ENCODE data around the gene DIAPH3. TPM values are rescaled to one million over a fixed set of nuclear protein-coding genes. Genes with fewer than 3 reads are reported as not detected.
A peak's percentile ranks its signal among the peaks of the same experiment; 100 is the strongest.

The DIAPH3 gene
- polyA plus RNA-seq, 2 of the 4 experiments (the other 2 are of a cell fraction) = 10.8 to 13.6 TPM

GRCh38 chr13:59691501-59692066 is 472.1 kb downstream of the DIAPH3 start:
- no peak for TF ChIP-seq EHMT2 (IDR thresholded peaks at IDR 0.05; ENCODE audit: low read depth)
- TF ChIP-seq REST (IDR thresholded peaks at IDR 0.05) = no peak
- TF ChIP-seq KDM5A (IDR thresholded peaks at IDR 0.05) = no peak
- no peak for TF ChIP-seq CTCF (IDR thresholded peaks at IDR 0.05)
- TF ChIP-seq RCOR1 (IDR thresholded peaks at IDR 0.05; ENCODE audit: low read depth, low read length) = no peak
- no peak for TF ChIP-seq NPAS2 (CRISPR knock-in tag; IDR thresholded peaks at IDR 0.05; ENCODE audit: borderline replicate concordance)
- no peak for TF ChIP-seq ZNF302 (CRISPR knock-in tag; IDR thresholded peaks at IDR 0.05)
- no peak overlapping the region for H3K27ac ChIP-seq
- H3K4me2 ChIP-seq = peak overlapping the region; percentile 58
- FAIRE-seq = no peak
- no peak for DNase-seq (ENCODE audit: low read depth in 1 of 2, low spot score in 1 of 2)
- 29% methylated on average over 1 of the region's 1 CpG for WGBS (ENCODE audit: missing lambda C conversion rate)
- H3K9me3 ChIP-seq = no peaks in the 10 kb centered on the region
- POLR2A ChIA-PET = interaction anchor here (0.6 kb wide), 2 partner anchors 31 to 621 kb away, joined by 3 to 4 read pairs; no protein-coding TSS in a partner anchor
- no peak for ATAC-seq
- no peak overlapping the region for H3K4me3 ChIP-seq
- H3K4me1 ChIP-seq = peaks cover 19% of the 10 kb centered on the region
- CTCF ChIA-PET = no interaction called here

GRCh38 chr13:59690857-59691500 is 472.7 kb downstream of the DIAPH3 start:
- POLR2A ChIA-PET = no interaction called here
- no peak for ATAC-seq
- Histone ChIP-seq H3K4me3 (no peak overlapping the region), H3K27ac (no peak overlapping the region; a peak in 1 of 6 replicates), H3K4me2 (peak overlapping the region; percentile 58), H3K4me1 (peaks cover 19% of the 10 kb centered on the region), H3K9me3 (no peaks in the 10 kb centered on the region)
- FAIRE-seq = no peak
- CTCF ChIA-PET = no interaction called here
- TF ChIP-seq KDM1A (IDR thresholded peaks at IDR 0.05; ENCODE audit: low read depth) = no peak
- TF ChIP-seq NPAS2 (CRISPR knock-in tag; IDR thresholded peaks at IDR 0.05; ENCODE audit: borderline replicate concordance) = no peak
- TF ChIP-seq MAX (IDR thresholded peaks at IDR 0.05) = no peak
- TF ChIP-seq FOSB (CRISPR knock-in tag; IDR thresholded peaks at IDR 0.05) = no peak
- TF ChIP-seq EHMT2 (IDR thresholded peaks at IDR 0.05; ENCODE audit: low read depth) = no peak
- no peak for DNase-seq (ENCODE audit: low read depth in 1 of 2, low spot score in 1 of 2)
- 83% methylated on average over 1 of the region's 1 CpG for WGBS (ENCODE audit: missing lambda C conversion rate)

- ATAC-seq (no peak), FAIRE-seq (no peak), DNase-seq (ENCODE audit: low read depth in 1 of 2, low spot score in 1 of 2) (no peak)
- 90% methylated on average over 4 of the region's 4 CpGs for WGBS (ENCODE audit: missing lambda C conversion rate)
- Histone ChIP-seq H3K4me2 (no peak overlapping the region), H3K27ac (no peak overlapping the region), H3K4me3 (no peak overlapping the region), H3K9me3 (no peaks in the 10 kb centered on the region), H3K4me1 (peaks cover 19% of the 10 kb centered on the region)
- CTCF ChIA-PET = no interaction called here
- POLR2A ChIA-PET = no interaction called here
- TF ChIP-seq CHD4 (IDR thresholded peaks at IDR 0.05; ENCODE audit: borderline replicate concordance) (no peak), USF2 (IDR thresholded peaks at IDR 0.05) (no peak), REST (IDR thresholded peaks at IDR 0.05) (no peak), MYC (IDR thresholded peaks at IDR 0.05; ENCODE audit: borderline replicate concordance, low read length) (no peak), GATA3 (IDR thresholded peaks at IDR 0.05; ENCODE audit: borderline replicate concordance) (no peak), KDM1A (IDR thresholded peaks at IDR 0.05; ENCODE audit: low read depth) (no peak), PBX3 (IDR thresholded peaks at IDR 0.05) (no peak), RAD21 (conservative IDR thresholded peaks at IDR 0.05 in 1 of 2, IDR thresholded peaks at IDR 0.05 in 1 of 2) (no peak), HOXB13 (CRISPR knock-in tag; IDR thresholded peaks at IDR 0.05; ENCODE audit: low read depth) (no peak), JUNB (IDR thresholded peaks at IDR 0.05) (no peak), TP53 (CRISPR knock-in tag; IDR thresholded peaks at IDR 0.05) (no peak), NFE2L2 (conservative IDR thresholded peaks at IDR 0.05; ENCODE audit: low read length) (no peak), NPAS2 (CRISPR knock-in tag; IDR thresholded peaks at IDR 0.05; ENCODE audit: borderline replicate concordance) (no peak)
Measured at GRCh38 chr13:59689057-59689456, 474.7 kb downstream of the DIAPH3 start.
